HG02885 (cell line): ENCODE results near the gene CDCA7L.
"Not testable (repeated sequence)": the region's sequence is repeated elsewhere in the genome, so short reads cannot be mapped to it uniquely, and the experiment has no call there.

Experiments
- ATAC-seq: cut with Tn5 transposase; IDR thresholded peaks from one replicate; pipeline ENCODE4 v1.9.1; 2021; ENCODE audit warnings: mild to moderate bottlenecking; ENCODE audit not compliant: unreplicated experiment, poor library complexity

The CDCA7L gene

GRCh38 chr7:21866731-21867130 is 79.0 kb downstream of the CDCA7L start:
- no peak for ATAC-seq

GRCh38 chr7:21865631-21866204 is 80.0 kb downstream of the CDCA7L start:
- ATAC-seq, result not testable (repeated sequence)

- ATAC-seq, result no peak
Measured at GRCh38 chr7:21851559-21851967, 94.1 kb downstream of the CDCA7L start.
